ENCODE measurements around the gene ARHGEF19. TPM values are rescaled to one million over a fixed set of nuclear protein-coding genes. Genes with fewer than 3 reads are reported as not detected.

ARHGEF19 gene
- total and polyA plus RNA-seq, 7 donors: 0.99 to 2.4 (median 1.3) TPM

GRCh38 chr1:16232316-16232710 lies 19.9 kb upstream of the ARHGEF19 start:
- no peak for TF ChIP-seq CTCF (IDR thresholded peaks at IDR 0.05)
- Histone ChIP-seq H3K36me3 (ENCODE audit: insufficient read depth in 1 of 2, low read depth in 1 of 2) (peaks cover 0 to 7% of the 10 kb centered on the region in 2 donors), H3K27me3 (ENCODE audit: insufficient read depth in 3 of 3, low read length in 2 of 3) (peaks cover 0 to 12% (median 9%) of the 10 kb centered on the region in 3 donors), H3K4me3 (no peak overlapping the region), H3K27ac (no peak overlapping the region), H3K9me3 (no peaks in the 10 kb centered on the region), H3K4me1 (peaks cover 7% of the 10 kb centered on the region)
- ATAC-seq (no peak), DNase-seq (no peak)
- WGBS, 3 donors: 87 to 98% (median 89%) methylated on average over 5 of the region's 5 CpGs
- intact Hi-C loops (cut with DNase I): no loop called here

GRCh38 chr1:16231331-16232315 lies 19.2 kb upstream of the ARHGEF19 start:
- ATAC-seq: no peak
- DNase-seq: peak in 1 of 2 donors; percentile 47
- WGBS, 3 donors: 84 to 91% (median 86%) methylated on average over 35 of the region's 35 CpGs
- peaks cover 11% of the 10 kb centered on the region for H3K4me1 ChIP-seq
- H3K9me3 ChIP-seq: no peaks in the 10 kb centered on the region
- no peak overlapping the region for H3K4me3 ChIP-seq
- peaks cover 0 to 19% (median 12%) of the 10 kb centered on the region in 3 donors for H3K27me3 ChIP-seq (ENCODE audit: insufficient read depth in 3 of 3, low read length in 2 of 3)
- intact Hi-C loops (cut with DNase I): no loop called here
- no peak overlapping the region for H3K27ac ChIP-seq
- H3K36me3 ChIP-seq (ENCODE audit: insufficient read depth in 1 of 2, low read depth in 1 of 2): peaks cover 0 to 7% of the 10 kb centered on the region in 2 donors
- no peak for TF ChIP-seq CTCF (IDR thresholded peaks at IDR 0.05)

GRCh38 chr1:16230744-16231143 lies 18.3 kb upstream of the ARHGEF19 start:
- Histone ChIP-seq H3K9me3 (no peaks in the 10 kb centered on the region), H3K36me3 (ENCODE audit: insufficient read depth in 1 of 2, low read depth in 1 of 2) (peaks cover 0 to 7% of the 10 kb centered on the region in 2 donors), H3K4me1 (peaks cover 6% of the 10 kb centered on the region), H3K27ac (no peak overlapping the region), H3K27me3 (ENCODE audit: insufficient read depth in 3 of 3, low read length in 2 of 3) (peaks cover 0 to 23% (median 13%) of the 10 kb centered on the region in 3 donors), H3K4me3 (no peak overlapping the region)
- no peak for ATAC-seq
- no peak for DNase-seq
- intact Hi-C loops (cut with DNase I): no loop called here
- no peak for TF ChIP-seq CTCF (IDR thresholded peaks at IDR 0.05)
- 84 to 90% (median 90%) methylated on average over 13 of the region's 13 CpGs for WGBS, 3 donors

GRCh38 chr1:16229976-16230740 lies 17.7 kb upstream of the ARHGEF19 start:
- Histone ChIP-seq H3K4me1 (peaks cover 6% of the 10 kb centered on the region), H3K27ac (no peak overlapping the region), H3K4me3 (no peak overlapping the region), H3K27me3 (ENCODE audit: insufficient read depth in 3 of 3, low read length in 2 of 3) (peaks cover 0 to 23% (median 13%) of the 10 kb centered on the region in 3 donors), H3K36me3 (ENCODE audit: insufficient read depth in 1 of 2, low read depth in 1 of 2) (peaks cover 0 to 7% of the 10 kb centered on the region in 2 donors), H3K9me3 (no peaks in the 10 kb centered on the region)
- TF ChIP-seq CTCF (IDR thresholded peaks at IDR 0.05): no peak
- 85 to 89% (median 86%) methylated on average over 13 of the region's 13 CpGs for WGBS, 3 donors
- DNase-seq (peak in 1 of 2 donors; percentile 36), ATAC-seq (no peak)
- intact Hi-C loops (cut with DNase I): no loop called here
